Measurements from ENCODE around the gene RFT1.

DNA sequence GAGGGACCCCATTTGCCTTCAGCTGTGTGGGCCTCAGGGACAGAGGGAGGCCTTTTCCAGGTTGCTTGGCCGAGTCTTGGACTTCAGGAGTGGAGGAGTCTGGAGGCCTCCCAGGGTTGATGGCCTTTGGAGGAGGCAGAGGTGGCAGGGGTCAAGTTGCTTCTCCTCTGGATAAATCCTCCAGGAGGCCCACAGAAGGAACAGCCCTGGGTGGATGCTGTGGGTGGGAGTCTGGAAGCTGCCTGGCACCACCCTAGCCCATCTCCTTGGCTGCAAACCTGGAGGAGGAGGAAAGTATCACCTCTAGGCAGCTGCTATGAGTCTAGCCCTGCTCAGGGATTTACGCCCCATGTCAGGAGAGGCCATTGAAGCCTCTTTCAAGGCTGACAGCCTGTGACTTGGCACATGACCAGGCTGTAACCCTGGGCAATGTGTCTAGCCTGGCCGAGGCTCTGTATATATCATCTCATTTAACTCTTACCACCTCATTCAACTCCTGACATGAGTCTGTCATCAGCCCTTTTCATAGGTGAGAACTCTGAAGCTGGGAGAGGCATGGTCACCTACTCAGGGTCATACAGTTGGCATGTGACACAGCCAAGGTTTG lies 27.8 kb upstream of the RFT1 start:
- TF ChIP-seq, protein P1, sequence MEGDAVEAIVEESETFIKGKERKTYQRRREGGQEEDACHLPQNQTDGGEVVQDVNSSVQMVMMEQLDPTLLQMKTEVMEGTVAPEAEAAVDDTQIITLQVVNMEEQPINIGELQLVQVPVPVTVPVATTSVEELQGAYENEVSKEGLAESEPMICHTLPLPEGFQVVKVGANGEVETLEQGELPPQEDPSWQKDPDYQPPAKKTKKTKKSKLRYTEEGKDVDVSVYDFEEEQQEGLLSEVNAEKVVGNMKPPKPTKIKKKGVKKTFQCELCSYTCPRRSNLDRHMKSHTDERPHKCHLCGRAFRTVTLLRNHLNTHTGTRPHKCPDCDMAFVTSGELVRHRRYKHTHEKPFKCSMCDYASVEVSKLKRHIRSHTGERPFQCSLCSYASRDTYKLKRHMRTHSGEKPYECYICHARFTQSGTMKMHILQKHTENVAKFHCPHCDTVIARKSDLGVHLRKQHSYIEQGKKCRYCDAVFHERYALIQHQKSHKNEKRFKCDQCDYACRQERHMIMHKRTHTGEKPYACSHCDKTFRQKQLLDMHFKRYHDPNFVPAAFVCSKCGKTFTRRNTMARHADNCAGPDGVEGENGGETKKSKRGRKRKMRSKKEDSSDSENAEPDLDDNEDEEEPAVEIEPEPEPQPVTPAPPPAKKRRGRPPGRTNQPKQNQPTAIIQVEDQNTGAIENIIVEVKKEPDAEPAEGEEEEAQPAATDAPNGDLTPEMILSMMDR (IDR thresholded peaks at IDR 0.05; ENCODE audit: low read depth, low read length), result no peak
- no peak for TF ChIP-seq EZH2phosphoT487 (IDR thresholded peaks at IDR 0.05; ENCODE audit: low read depth)

Measured in OCI-LY3 (cell line).